Measurements from ENCODE around the gene RNF113A. TPM values are rescaled to one million over a fixed set of nuclear protein-coding genes. Genes with fewer than 3 reads are reported as not detected.

The RNF113A gene
- total RNA-seq, 3 donors from 2014 or later (not counting 1 experiment from before 2014, with no cell fraction given) = 29.6 to 45.9 (median 34.7) TPM

DNA sequence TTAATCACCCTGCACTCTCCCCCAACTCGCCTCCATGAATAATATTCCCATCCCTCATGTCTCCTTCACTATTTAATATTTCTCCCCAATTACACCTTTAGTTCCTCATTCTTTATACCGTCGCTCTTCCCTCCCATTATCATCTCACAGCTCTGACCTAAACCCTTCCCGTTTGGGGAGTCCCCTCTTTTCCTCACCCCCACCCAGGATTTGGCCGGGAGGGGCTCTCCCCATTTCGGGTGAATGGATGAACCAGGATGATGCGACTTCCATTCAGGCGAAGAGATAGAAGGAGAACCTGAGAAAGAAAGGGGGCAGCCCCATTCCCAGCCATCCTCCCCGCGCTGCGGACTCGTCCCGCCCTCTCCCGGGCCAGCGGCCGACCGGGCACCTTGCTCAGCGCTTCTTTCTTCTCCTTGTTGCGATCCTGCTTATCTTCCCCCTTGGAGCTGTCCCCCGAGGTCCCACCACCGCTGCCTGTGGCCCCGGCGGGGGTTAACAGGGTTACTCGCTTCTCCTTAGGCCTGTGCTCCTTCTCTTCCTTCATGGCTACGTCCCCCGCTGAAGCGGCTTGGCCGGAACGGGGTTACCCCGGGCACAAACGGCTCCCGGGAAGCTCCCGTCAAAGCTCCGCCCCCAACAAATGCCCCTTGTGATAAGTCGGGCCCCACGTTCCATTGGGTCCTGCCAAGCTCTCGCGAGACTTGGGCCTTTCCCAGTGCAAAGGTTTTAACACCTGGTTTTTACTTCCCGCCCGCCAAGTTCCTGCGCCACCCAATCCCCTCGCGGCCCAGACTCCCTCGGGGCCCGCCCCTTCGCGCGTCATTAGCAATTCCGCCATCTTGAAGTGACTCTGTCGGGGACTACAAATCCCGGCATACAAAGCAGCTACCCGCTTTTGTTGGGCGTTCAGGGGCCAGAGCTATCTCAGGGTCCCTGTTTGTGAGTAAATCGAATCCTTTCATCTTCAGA lies 18.9 kb downstream of the RNF113A start, which contains the start of gene UPF3B:
TSS of gene UPF3B (minus strand) at position 582 of the 972 bp plus-strand sequence. CDS start at position 547, 35 bp downstream.
- H3K27me3 Mint-ChIP-seq (ENCODE audit: low read depth in 2 of 2) = peaks cover 0 to 8% of the 10 kb centered on the region in 2 donors

DNA sequence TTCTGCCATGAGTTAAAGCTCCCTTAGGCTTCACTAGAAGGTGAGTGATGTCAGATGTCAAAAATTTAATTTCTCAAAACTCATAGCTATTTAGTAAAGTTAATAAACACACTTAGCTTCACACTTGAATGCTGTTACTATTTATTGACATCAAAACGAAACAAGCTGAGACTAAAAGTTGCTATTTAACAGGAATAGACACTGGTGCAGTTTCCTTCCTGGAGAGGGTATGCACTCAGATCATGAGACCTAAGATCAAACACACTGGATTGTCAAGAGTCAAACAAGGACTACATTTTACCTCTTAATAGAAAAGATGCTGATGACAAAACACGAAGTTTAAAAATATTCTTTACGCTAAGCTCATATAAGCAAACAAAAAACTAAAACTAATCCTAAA lies 37.6 kb downstream of the RNF113A start:
- Histone ChIP-seq H3K4me3 (ENCODE audit: low read length) (no peak overlapping the region), H3K36me3 (ENCODE audit: control insufficient read depth, insufficient read depth, low read length) (peaks cover 28% of the 10 kb centered on the region), H3K27me3 (ENCODE audit: control insufficient read depth, insufficient read depth, low read length) (no peaks in the 10 kb centered on the region), H3K27ac (ENCODE audit: low read length) (no peak overlapping the region), H3K4me1 (ENCODE audit: control insufficient read depth, insufficient read depth, low read length) (no peaks in the 10 kb centered on the region), H3K9me3 (ENCODE audit: control insufficient read depth, insufficient read depth, low read length) (no peaks in the 10 kb centered on the region)
- intact Hi-C loops (cut with micrococcal nuclease) = no loop called here
- Mint-ChIP-seq H3K9me3 (no peaks in the 10 kb centered on the region), H3K36me3 (peaks cover 10% of the 10 kb centered on the region), H3K4me1 (no peaks in the 10 kb centered on the region), H3K27me3 (ENCODE audit: low read depth in 2 of 2) (no peaks in the 10 kb centered on the region), H3K27ac (no peak overlapping the region), H3K4me3 (no peak overlapping the region)
- ATAC-seq (no peak), DNase-seq (no peak)
- TF ChIP-seq, protein P1, sequence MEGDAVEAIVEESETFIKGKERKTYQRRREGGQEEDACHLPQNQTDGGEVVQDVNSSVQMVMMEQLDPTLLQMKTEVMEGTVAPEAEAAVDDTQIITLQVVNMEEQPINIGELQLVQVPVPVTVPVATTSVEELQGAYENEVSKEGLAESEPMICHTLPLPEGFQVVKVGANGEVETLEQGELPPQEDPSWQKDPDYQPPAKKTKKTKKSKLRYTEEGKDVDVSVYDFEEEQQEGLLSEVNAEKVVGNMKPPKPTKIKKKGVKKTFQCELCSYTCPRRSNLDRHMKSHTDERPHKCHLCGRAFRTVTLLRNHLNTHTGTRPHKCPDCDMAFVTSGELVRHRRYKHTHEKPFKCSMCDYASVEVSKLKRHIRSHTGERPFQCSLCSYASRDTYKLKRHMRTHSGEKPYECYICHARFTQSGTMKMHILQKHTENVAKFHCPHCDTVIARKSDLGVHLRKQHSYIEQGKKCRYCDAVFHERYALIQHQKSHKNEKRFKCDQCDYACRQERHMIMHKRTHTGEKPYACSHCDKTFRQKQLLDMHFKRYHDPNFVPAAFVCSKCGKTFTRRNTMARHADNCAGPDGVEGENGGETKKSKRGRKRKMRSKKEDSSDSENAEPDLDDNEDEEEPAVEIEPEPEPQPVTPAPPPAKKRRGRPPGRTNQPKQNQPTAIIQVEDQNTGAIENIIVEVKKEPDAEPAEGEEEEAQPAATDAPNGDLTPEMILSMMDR (IDR thresholded peaks at IDR 0.05) = no peak
- 67% methylated on average over 1 of the region's 3 CpGs for WGBS (ENCODE audit: insufficient coverage)

More for the DNA sequence above, 18.9 kb downstream of the RNF113A start, which contains the start of gene UPF3B:
- TF ChIP-seq, protein P1 (IDR thresholded peaks at IDR 0.05) = no peak
- Mint-ChIP-seq H3K27ac (peak within 1 kb of the TSS; percentile 99), H3K4me3 (peak within 1 kb of the TSS; percentile 100), H3K36me3 (no peaks in the 10 kb centered on the region), H3K9me3 (no peaks in the 10 kb centered on the region), H3K4me1 (peaks cover 14 to 15% of the 10 kb centered on the region in 2 donors)
- intact Hi-C loops (cut with micrococcal nuclease) = loop anchor here (1.0 to 5.0 kb wide), 2 partner anchors 19 to 60 kb away; partner anchors contain the start of genes NDUFA1, RNF113A and RPL39
- 0% methylated on average over 53 of the region's 54 CpGs for WGBS (ENCODE audit: insufficient coverage)
- no peaks in the 10 kb centered on the region for H3K36me3 ChIP-seq (ENCODE audit: control insufficient read depth, insufficient read depth, low read length)
- H3K27ac ChIP-seq (ENCODE audit: low read length) = peak within 1 kb of the TSS; percentile 98
- H3K4me3 ChIP-seq (ENCODE audit: low read length) = peak within 1 kb of the TSS; percentile 100
- H3K9me3 ChIP-seq (ENCODE audit: control insufficient read depth, insufficient read depth, low read length) = no peaks in the 10 kb centered on the region
- ATAC-seq (peak; percentile 94 to 100 (median 95)), DNase-seq (peak; percentile 85 to 97)
- H3K4me1 ChIP-seq (ENCODE audit: control insufficient read depth, insufficient read depth, low read length) = peaks cover 12% of the 10 kb centered on the region
- no peaks in the 10 kb centered on the region for H3K27me3 ChIP-seq (ENCODE audit: control insufficient read depth, insufficient read depth, low read length)

- Histone ChIP-seq H3K4me1 (ENCODE audit: control insufficient read depth, insufficient read depth, low read length) (no peaks in the 10 kb centered on the region), H3K36me3 (ENCODE audit: control insufficient read depth, insufficient read depth, low read length) (peaks cover 7% of the 10 kb centered on the region), H3K4me3 (ENCODE audit: low read length) (no peak overlapping the region), H3K9me3 (ENCODE audit: control insufficient read depth, insufficient read depth, low read length) (no peaks in the 10 kb centered on the region), H3K27me3 (ENCODE audit: control insufficient read depth, insufficient read depth, low read length) (no peaks in the 10 kb centered on the region), H3K27ac (ENCODE audit: low read length) (no peak overlapping the region)
- H3K36me3 Mint-ChIP-seq = no peaks in the 10 kb centered on the region
- H3K4me3 Mint-ChIP-seq = no peak overlapping the region
- ATAC-seq (no peak), DNase-seq (no peak)
- no peaks in the 10 kb centered on the region for H3K4me1 Mint-ChIP-seq
- 94% methylated on average over 2 of the region's 5 CpGs for WGBS (ENCODE audit: insufficient coverage)
- no peaks in the 10 kb centered on the region for H3K27me3 Mint-ChIP-seq (ENCODE audit: low read depth in 2 of 2)
- H3K27ac Mint-ChIP-seq = no peak overlapping the region
- TF ChIP-seq, protein P1 (IDR thresholded peaks at IDR 0.05) = no peak
- intact Hi-C loops (cut with micrococcal nuclease) = no loop called here
- H3K9me3 Mint-ChIP-seq = no peaks in the 10 kb centered on the region
Observed at GRCh38 chrX:119828446-119828845, 43.1 kb downstream of the RNF113A start.

Data from natural killer cell (primary cell).